HG03066 (cell line): ENCODE measurements around the gene CSNK2A1.
"Not testable (repeated sequence)": the region's sequence is repeated elsewhere in the genome, so short reads cannot be mapped to it uniquely, and the experiment has no call there.

Experiments
- ATAC-seq: cut with Tn5 transposase; IDR thresholded peaks from one replicate; pipeline ENCODE4 v1.9.1; 2021; ENCODE audit warnings: low read depth; ENCODE audit not compliant: unreplicated experiment

CSNK2A1 gene

GRCh38 chr20:497979-498378, 45.6 kb downstream of the CSNK2A1 start:
- no peak for ATAC-seq

GRCh38 chr20:496126-496696, 47.4 kb downstream of the CSNK2A1 start:
- no peak for ATAC-seq

- no peak for ATAC-seq
Measured at GRCh38 chr20:492159-492558, 51.4 kb downstream of the CSNK2A1 start.

- no peak for ATAC-seq
Measured at GRCh38 chr20:487655-488054, 55.9 kb downstream of the CSNK2A1 start.

GRCh38 chr20:483815-484644, 59.6 kb downstream of the CSNK2A1 start:
- no peak for ATAC-seq

GRCh38 chr20:481167-481566, 62.4 kb downstream of the CSNK2A1 start:
- no peak for ATAC-seq

GRCh38 chr20:480044-480443, 63.5 kb downstream of the CSNK2A1 start:
- ATAC-seq: no peak

GRCh38 chr20:479487-479886, 64.1 kb downstream of the CSNK2A1 start:
- ATAC-seq: no peak

- no peak for ATAC-seq
Measured at GRCh38 chr20:478949-479429, 64.6 kb downstream of the CSNK2A1 start.

- no peak for ATAC-seq
Measured at GRCh38 chr20:478010-478948, 65.3 kb downstream of the CSNK2A1 start.

- ATAC-seq: not testable (repeated sequence)
Measured at GRCh38 chr20:476561-477249, 66.9 kb downstream of the CSNK2A1 start.

GRCh38 chr20:475463-476357, 67.9 kb downstream of the CSNK2A1 start:
- no peak for ATAC-seq

- ATAC-seq: no peak
Measured at GRCh38 chr20:474581-474980, 69.0 kb downstream of the CSNK2A1 start.

- no peak for ATAC-seq
Measured at GRCh38 chr20:472889-473292, 70.7 kb downstream of the CSNK2A1 start.

GRCh38 chr20:472137-472846, 71.3 kb downstream of the CSNK2A1 start:
- ATAC-seq: no peak

GRCh38 chr20:469746-470490, 73.7 kb downstream of the CSNK2A1 start:
- no peak for ATAC-seq

- ATAC-seq: no peak
Measured at GRCh38 chr20:467755-468154, 75.8 kb downstream of the CSNK2A1 start.
